Type B pancreatic cell (in vitro differentiated cells): ENCODE results near the gene B4GALT2. TPM values are rescaled to one million over a fixed set of nuclear protein-coding genes. Genes with fewer than 3 reads are reported as not detected.

ENCODE experiments used
- DNase-seq: peaks from one replicate; pipeline ENCODE4 v3.0.0; 2021; ENCODE audit warnings: mixed read lengths; ENCODE audit not compliant: unreplicated experiment; ENCODE audit errors: extremely low spot score
- H3K27ac Mint-ChIP-seq: 2 replicates; pipeline ENCODE4 v1.8.0; 2021; ENCODE audit warnings: mild to moderate bottlenecking, mixed read lengths
- H3K27me3 Mint-ChIP-seq: 2 replicates; pipeline ENCODE4 v1.8.0; 2021; ENCODE audit warnings: mixed read lengths
- H3K36me3 Mint-ChIP-seq: 2 replicates; pipeline ENCODE4 v1.8.0; 2021; ENCODE audit warnings: mixed read lengths
- H3K4me1 Mint-ChIP-seq: one replicate; pipeline ENCODE4 v1.8.0; 2021; ENCODE audit warnings: mixed read lengths; ENCODE audit not compliant: unreplicated experiment
- H3K4me3 Mint-ChIP-seq: 2 replicates; pipeline ENCODE4 v1.8.0; 2021; ENCODE audit warnings: mild to moderate bottlenecking, mixed read lengths
- H3K9me3 Mint-ChIP-seq: 2 replicates; pipeline ENCODE4 v1.8.0; 2021; ENCODE audit warnings: mixed read lengths
- CTCF ChIP-seq: fragments of 200-600 bp; sonication (generic); conservative IDR thresholded peaks from 2 replicates; pipeline ENCODE4 v1.5.0; 2021; ENCODE audit warnings: antibody characterized with exemption, mild to moderate bottlenecking
- total RNA-seq: library from RNA; stranded (reverse); gene quantifications from 2 replicates; pipeline ENCODE4 v1.2.1, GENCODE V29; 2021; ENCODE audit warnings: low replicate concordance

B4GALT2 gene
- total RNA-seq, 1 donor from 2014 or later: 54.8 TPM

GRCh38 chr1:43985984-43986595 lies 7.1 kb downstream of the B4GALT2 start:
- peaks cover 14% of the 10 kb centered on the region for H3K36me3 Mint-ChIP-seq
- peak overlapping the region; percentile 34 for H3K4me3 Mint-ChIP-seq
- H3K27me3 Mint-ChIP-seq: no peaks in the 10 kb centered on the region
- H3K9me3 Mint-ChIP-seq: no peaks in the 10 kb centered on the region
- no peak for DNase-seq
- peak overlapping the region; percentile 40 for H3K27ac Mint-ChIP-seq
- TF ChIP-seq CTCF: no peak
- H3K4me1 Mint-ChIP-seq: peaks cover 15% of the 10 kb centered on the region

- TF ChIP-seq CTCF: no peak
- no peaks in the 10 kb centered on the region for H3K27me3 Mint-ChIP-seq
- no peaks in the 10 kb centered on the region for H3K9me3 Mint-ChIP-seq
- peaks cover 15% of the 10 kb centered on the region for H3K4me1 Mint-ChIP-seq
- DNase-seq: no peak
- H3K36me3 Mint-ChIP-seq: peaks cover 14% of the 10 kb centered on the region
- H3K4me3 Mint-ChIP-seq: no peak overlapping the region
- peak overlapping the region; percentile 40 for H3K27ac Mint-ChIP-seq
Observed at GRCh38 chr1:43986712-43987111, 7.7 kb downstream of the B4GALT2 start.

- H3K36me3 Mint-ChIP-seq: peaks cover 14% of the 10 kb centered on the region
- H3K9me3 Mint-ChIP-seq: no peaks in the 10 kb centered on the region
- DNase-seq: no peak
Observed at GRCh38 chr1:43987159-43987902, 8.3 kb downstream of the B4GALT2 start.

GRCh38 chr1:43990271-43991199 lies 11.5 kb downstream of the B4GALT2 start:
- peak overlapping the region; percentile 91 for H3K4me3 Mint-ChIP-seq
- H3K27me3 Mint-ChIP-seq: no peaks in the 10 kb centered on the region
- no peaks in the 10 kb centered on the region for H3K9me3 Mint-ChIP-seq
- H3K36me3 Mint-ChIP-seq: peaks cover 5% of the 10 kb centered on the region
- TF ChIP-seq CTCF: no peak
- DNase-seq: no peak
- H3K27ac Mint-ChIP-seq: peak overlapping the region; percentile 28
- peaks cover 5% of the 10 kb centered on the region for H3K4me1 Mint-ChIP-seq

More at GRCh38 chr1:43987159-43987902, 8.3 kb downstream of the B4GALT2 start:
- Mint-ChIP-seq H3K4me1 (peaks cover 15% of the 10 kb centered on the region), H3K27ac (peak overlapping the region; percentile 15), H3K27me3 (no peaks in the 10 kb centered on the region), H3K4me3 (no peak overlapping the region)
- TF ChIP-seq CTCF: no peak

- no peaks in the 10 kb centered on the region for H3K27me3 Mint-ChIP-seq
- peak overlapping the region; percentile 91 for H3K4me3 Mint-ChIP-seq
- no peak for TF ChIP-seq CTCF
- H3K27ac Mint-ChIP-seq: peak overlapping the region; percentile 28
- no peaks in the 10 kb centered on the region for H3K9me3 Mint-ChIP-seq
- H3K4me1 Mint-ChIP-seq: peaks cover 5% of the 10 kb centered on the region
- H3K36me3 Mint-ChIP-seq: no peaks in the 10 kb centered on the region
- no peak for DNase-seq
Observed at GRCh38 chr1:43991200-43991475, 12.1 kb downstream of the B4GALT2 start.
